HG03439 (cell line): ENCODE measurements around the gene PAFAH1B1.
A peak's percentile ranks its signal among the peaks of the same experiment; 100 is the strongest.
"Not testable (repeated sequence)": the region's sequence is repeated elsewhere in the genome, so short reads cannot be mapped to it uniquely, and the experiment has no call there.

Experiments used
- ATAC-seq: cut with Tn5 transposase; IDR thresholded peaks from one replicate; pipeline ENCODE4 v1.9.1; 2021; ENCODE audit warnings: mild to moderate bottlenecking, moderate library complexity; ENCODE audit not compliant: unreplicated experiment

PAFAH1B1 gene

GRCh38 chr17:2592971-2593820, at the start of gene PAFAH1B1:
Gene PAFAH1B1 (plus strand): TSS chr17:2593654. CDS start chr17:2638289, 44,635 bp downstream.
- peak; percentile 83 for ATAC-seq

GRCh38 chr17:2545393-2545792, 48.1 kb upstream of the PAFAH1B1 start:
- no peak for ATAC-seq

- ATAC-seq: no peak
Observed at GRCh38 chr17:2547176-2547575, 46.3 kb upstream of the PAFAH1B1 start.

- not testable (repeated sequence) for ATAC-seq
Observed at GRCh38 chr17:2548026-2548425, 45.4 kb upstream of the PAFAH1B1 start.

- no peak for ATAC-seq
Observed at GRCh38 chr17:2549392-2550211, 43.9 kb upstream of the PAFAH1B1 start.

GRCh38 chr17:2551493-2551892, 42.0 kb upstream of the PAFAH1B1 start:
- no peak for ATAC-seq

GRCh38 chr17:2551928-2552327, 41.5 kb upstream of the PAFAH1B1 start:
- no peak for ATAC-seq

GRCh38 chr17:2560658-2561057, 32.8 kb upstream of the PAFAH1B1 start:
- no peak for ATAC-seq

GRCh38 chr17:2562162-2562858, 31.1 kb upstream of the PAFAH1B1 start:
- no peak for ATAC-seq

GRCh38 chr17:2563061-2563460, 30.4 kb upstream of the PAFAH1B1 start:
- ATAC-seq: no peak

- ATAC-seq: no peak
Observed at GRCh38 chr17:2563543-2563942, 29.9 kb upstream of the PAFAH1B1 start.

GRCh38 chr17:2564877-2565276, 28.6 kb upstream of the PAFAH1B1 start:
- no peak for ATAC-seq

GRCh38 chr17:2566056-2566455, 27.4 kb upstream of the PAFAH1B1 start:
- no peak for ATAC-seq

GRCh38 chr17:2571523-2572303, 21.7 kb upstream of the PAFAH1B1 start:
- ATAC-seq: peak; percentile 70

GRCh38 chr17:2572304-2572609, 21.2 kb upstream of the PAFAH1B1 start:
- ATAC-seq: not testable (repeated sequence)

- no peak for ATAC-seq
Observed at GRCh38 chr17:2580151-2580550, 13.3 kb upstream of the PAFAH1B1 start.

- ATAC-seq: no peak
Observed at GRCh38 chr17:2580661-2581060, 12.8 kb upstream of the PAFAH1B1 start.

- no peak for ATAC-seq
Observed at GRCh38 chr17:2582493-2582892, 11.0 kb upstream of the PAFAH1B1 start.

GRCh38 chr17:2591040-2591640, 2.3 kb upstream of the PAFAH1B1 start:
- ATAC-seq: no peak
